Mucosa of descending colon (tissue), 3 donors: Measurements from ENCODE around the gene CLIC3. TPM values are rescaled to one million over a fixed set of nuclear protein-coding genes. Genes with fewer than 3 reads are reported as not detected.
A peak's percentile ranks its signal among the peaks of the same experiment; 100 is the strongest.

Source experiments
- ATAC-seq: fragments of 200-7000 bp; cut with Tn5 transposase; one replicate; pipeline ENCODE4 v1.9.1; 2020; ENCODE audit warnings: mild to moderate bottlenecking, moderate library complexity
- DNase-seq, 3 donors: peaks; one replicate each; pipeline ENCODE4 v3.0.0-alpha.2; 2020
- H3K36me3 ChIP-seq: fragments of 200-600 bp; one replicate; pipeline ENCODE4 v1.8.0; 2021; ENCODE audit warnings: low read depth, mild to moderate bottlenecking
- H3K4me1 ChIP-seq: fragments of 200-600 bp; one replicate; pipeline ENCODE4 v1.8.0; 2021; ENCODE audit warnings: low read depth, mild to moderate bottlenecking
- H3K4me3 ChIP-seq: fragments of 200-600 bp; one replicate; pipeline ENCODE4 v1.8.0; 2021; ENCODE audit warnings: mild to moderate bottlenecking
- H3K9me3 ChIP-seq: fragments of 200-600 bp; one replicate; pipeline ENCODE4 v1.8.0; 2021; ENCODE audit warnings: mild to moderate bottlenecking
- intact Hi-C, 2 donors: fragments of 100-400 bp; cut with DNase I in 1 of 2; cut with micrococcal nuclease in 1 of 2; formaldehyde crosslinking; loops; one replicate each; pipeline versions ENCODE4 v1.11.0 to v1.11.1; 2022; cut with DNase I, micrococcal nuclease
- total RNA-seq, 3 donors: library from RNA; stranded (reverse); fragmentation: NEBNext Ultra II Directional in 2 of 3; extraction: Animal tissue kit (Norgen Biotek cat#: 25700) in 2 of 3; gene quantifications; one replicate each; pipeline versions ENCODE4 v1.2.1 to v1.2.4, GENCODE V29; 2021 to 2023
- TF ChIP-seq, protein P1 (sequence below): fragments of 200-600 bp; IDR thresholded peaks from one replicate; pipeline ENCODE4 v1.8.0; 2022; ENCODE audit warnings: antibody characterized with exemption, mild to moderate bottlenecking
- donor health status: DM: no; HTN: no; CAD: no; lungs with moderate emphysema.
- donor health status: DM: no; HTN: no; CAD: no.
- donor health status: DM: no; HTN: yes; CAD: no.

CLIC3 gene
- total RNA-seq, 3 donors from 2014 or later: 0.82 to 1.9 (median 0.99) TPM

DNA sequence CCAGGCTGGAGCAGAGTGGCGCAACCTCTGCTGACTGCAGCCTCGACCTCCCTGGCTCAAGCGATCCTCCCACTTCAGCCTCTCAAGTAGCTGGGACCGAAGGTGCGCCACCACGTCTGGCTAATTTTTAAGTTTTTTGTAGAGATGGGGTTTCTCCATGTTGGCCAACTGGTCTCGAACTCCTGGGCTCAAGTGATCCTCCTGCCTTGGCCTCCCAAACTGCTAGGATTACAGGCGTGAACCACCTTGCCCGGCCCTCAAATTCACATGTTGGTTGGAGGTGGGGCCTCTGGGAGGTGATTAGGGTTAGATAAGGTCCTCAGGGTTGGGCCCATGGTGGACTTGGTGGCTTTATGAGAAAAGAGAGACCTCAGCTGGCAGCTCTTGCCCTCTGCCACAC, 34.2 kb downstream of the CLIC3 start:
- no peaks in the 10 kb centered on the region for H3K9me3 ChIP-seq
- peaks cover 9% of the 10 kb centered on the region for H3K4me1 ChIP-seq
- ATAC-seq (no peak), DNase-seq (no peak)
- no peaks in the 10 kb centered on the region for H3K36me3 ChIP-seq
- intact Hi-C loops: no loop called here
- H3K4me3 ChIP-seq: no peak overlapping the region
- TF ChIP-seq, protein P1, sequence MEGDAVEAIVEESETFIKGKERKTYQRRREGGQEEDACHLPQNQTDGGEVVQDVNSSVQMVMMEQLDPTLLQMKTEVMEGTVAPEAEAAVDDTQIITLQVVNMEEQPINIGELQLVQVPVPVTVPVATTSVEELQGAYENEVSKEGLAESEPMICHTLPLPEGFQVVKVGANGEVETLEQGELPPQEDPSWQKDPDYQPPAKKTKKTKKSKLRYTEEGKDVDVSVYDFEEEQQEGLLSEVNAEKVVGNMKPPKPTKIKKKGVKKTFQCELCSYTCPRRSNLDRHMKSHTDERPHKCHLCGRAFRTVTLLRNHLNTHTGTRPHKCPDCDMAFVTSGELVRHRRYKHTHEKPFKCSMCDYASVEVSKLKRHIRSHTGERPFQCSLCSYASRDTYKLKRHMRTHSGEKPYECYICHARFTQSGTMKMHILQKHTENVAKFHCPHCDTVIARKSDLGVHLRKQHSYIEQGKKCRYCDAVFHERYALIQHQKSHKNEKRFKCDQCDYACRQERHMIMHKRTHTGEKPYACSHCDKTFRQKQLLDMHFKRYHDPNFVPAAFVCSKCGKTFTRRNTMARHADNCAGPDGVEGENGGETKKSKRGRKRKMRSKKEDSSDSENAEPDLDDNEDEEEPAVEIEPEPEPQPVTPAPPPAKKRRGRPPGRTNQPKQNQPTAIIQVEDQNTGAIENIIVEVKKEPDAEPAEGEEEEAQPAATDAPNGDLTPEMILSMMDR: no peak

DNA sequence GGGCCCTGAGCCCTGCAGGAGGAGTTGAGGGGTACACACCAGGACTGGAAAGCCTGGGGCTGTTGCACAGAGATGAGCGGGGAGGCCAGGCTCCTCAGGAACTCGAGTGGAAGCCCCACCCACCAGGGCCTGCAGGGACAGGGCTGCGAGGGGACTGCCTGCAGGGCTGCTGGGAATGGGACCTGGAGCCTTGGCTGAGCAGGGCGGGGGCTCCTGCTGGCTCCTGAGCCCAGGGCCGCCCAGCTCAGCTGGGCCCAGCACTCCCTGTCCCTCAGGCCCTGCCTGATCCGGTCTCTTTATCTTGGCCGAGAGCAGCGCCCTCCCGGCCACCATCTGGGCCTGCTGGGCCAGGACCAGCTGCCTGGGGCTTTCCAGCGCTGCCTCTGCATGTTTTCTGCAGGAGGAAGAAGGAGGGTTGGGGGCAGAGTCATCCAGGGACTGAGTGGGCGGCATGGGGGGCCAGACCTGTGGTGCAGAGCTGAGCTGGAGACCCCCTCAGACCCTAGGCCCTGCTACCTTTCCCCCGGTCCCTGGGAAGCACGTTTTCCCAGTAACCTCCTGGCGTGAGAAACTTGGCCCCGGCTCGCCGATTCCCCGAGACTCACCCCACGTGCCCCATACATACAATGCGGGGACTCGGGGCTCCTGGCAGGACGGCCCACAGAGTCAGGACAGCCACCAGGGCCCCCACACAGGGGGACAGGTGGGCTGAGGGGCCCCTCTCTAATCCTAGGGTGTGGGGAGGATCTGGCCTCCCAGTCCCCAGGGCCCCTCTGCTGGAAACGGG, 34.9 kb downstream of the CLIC3 start:
- TF ChIP-seq, protein P1: no peak
- no peaks in the 10 kb centered on the region for H3K36me3 ChIP-seq
- intact Hi-C loops: no loop called here
- H3K4me3 ChIP-seq: no peak overlapping the region
- DNase-seq (no peak), ATAC-seq (no peak)
- H3K9me3 ChIP-seq: no peaks in the 10 kb centered on the region
- peaks cover 9% of the 10 kb centered on the region for H3K4me1 ChIP-seq

DNA sequence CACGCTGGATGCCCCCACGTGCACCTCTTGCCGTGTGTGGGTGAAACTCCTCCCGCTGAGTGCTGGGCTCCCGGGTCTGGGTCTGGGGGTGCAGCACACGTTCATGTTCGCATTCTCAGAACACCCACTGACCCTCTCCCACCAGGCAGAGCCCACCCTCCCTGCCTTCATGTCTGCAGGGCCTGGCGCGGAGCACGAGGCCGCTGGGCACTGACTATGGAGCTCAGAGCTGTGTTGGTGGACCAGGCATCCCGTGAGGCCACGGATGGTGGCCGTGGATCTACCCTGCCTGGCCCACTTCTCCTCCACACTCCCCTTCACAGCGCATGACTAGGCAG, 35.5 kb downstream of the CLIC3 start:
- ATAC-seq (no peak), DNase-seq (no peak)
- H3K9me3 ChIP-seq: no peaks in the 10 kb centered on the region
- H3K36me3 ChIP-seq: no peaks in the 10 kb centered on the region
- H3K4me1 ChIP-seq: peaks cover 9% of the 10 kb centered on the region
- intact Hi-C loops: no loop called here
- no peak overlapping the region for H3K4me3 ChIP-seq
- TF ChIP-seq, protein P1: no peak

DNA sequence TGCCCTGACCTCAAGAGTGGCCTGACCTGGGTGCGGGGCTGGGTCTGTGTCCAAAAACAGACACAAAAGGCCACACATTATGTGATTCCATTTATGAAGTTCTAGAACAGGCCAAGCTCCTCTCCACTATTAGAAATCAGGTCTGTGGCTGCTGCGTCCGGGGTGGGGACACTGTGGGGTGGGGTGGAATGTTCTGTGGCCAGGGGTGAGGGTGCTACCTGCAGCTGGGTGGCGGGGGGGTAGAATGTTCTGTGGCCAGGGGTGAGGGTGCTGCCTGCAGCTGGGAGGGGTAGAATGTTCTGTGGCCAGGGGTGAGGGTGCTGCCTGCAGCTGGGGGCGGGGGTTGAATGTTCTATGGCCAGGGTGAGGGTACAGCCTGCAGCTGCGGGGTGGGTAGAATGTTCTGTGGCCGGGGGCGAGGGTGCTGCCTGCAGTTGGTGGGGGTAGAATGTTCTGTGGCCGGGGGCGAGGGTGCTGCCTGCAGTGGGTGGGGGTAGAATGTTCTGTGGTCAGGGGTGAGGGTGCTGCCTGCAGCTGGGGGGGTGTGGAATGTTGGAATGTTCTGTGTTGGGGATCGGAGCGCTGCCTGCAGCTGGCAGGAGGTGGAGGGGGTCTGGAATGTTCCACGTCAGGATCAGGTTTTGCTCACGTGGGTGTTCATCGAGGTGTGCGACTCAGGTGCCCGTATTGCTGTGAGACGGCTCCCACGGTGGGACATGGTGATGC, 36.0 kb downstream of the CLIC3 start:
- Histone ChIP-seq H3K36me3 (no peaks in the 10 kb centered on the region), H3K9me3 (no peaks in the 10 kb centered on the region), H3K4me1 (peaks cover 9% of the 10 kb centered on the region), H3K4me3 (no peak overlapping the region)
- TF ChIP-seq, protein P1: no peak
- DNase-seq (peak in 1 of 3 donors; percentile 70), ATAC-seq (peak; percentile 10)
- intact Hi-C loops: no loop called here

DNA sequence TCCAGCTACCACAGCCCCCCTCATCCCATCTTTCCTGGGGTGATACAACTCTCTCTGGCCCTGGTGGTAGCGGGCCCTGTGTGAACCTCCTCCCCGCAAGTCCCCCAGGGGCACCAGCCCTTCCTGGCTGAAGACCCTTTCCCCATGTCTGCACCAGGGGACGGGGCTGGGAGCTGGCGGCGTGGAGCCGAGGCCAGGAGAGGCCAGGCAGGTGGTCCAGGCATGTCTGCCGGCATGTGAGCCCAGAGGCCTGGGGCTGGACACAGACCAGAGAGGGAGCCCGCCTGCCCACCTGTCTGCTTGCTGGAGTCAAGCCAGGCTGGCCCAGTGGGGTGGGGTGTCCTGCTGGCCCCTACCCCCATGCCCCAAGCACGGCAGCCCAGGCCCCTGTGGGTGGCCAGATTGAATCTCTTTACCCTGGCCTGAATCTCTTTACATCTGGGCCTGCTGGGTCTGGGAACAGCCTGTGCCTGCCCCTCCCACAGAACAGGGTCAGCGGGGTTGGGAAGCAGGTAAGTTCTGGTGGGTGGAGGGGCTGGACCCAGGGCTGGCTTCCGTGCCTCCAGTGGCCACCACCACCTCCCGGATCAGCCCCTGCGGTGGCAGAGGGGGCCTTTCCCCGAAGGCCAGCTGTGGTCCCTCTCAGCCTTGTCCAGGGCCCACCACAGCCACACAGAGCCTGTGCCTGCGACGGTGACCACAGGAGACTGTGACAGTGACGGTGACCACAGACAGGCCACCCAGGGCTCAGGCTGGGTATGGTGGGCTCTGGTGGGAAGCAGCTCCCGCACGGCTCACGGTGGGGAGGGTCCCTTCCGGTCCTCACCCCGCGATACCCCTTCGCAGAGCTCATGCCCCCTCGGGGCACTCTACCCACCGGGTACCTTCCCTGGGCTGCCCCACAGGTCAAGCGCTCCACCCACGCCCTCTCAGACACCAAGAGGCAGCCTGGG, 37.2 kb downstream of the CLIC3 start:
- H3K4me3 ChIP-seq: no peak overlapping the region
- DNase-seq (no peak), ATAC-seq (no peak)
- H3K36me3 ChIP-seq: no peaks in the 10 kb centered on the region
- H3K4me1 ChIP-seq: peaks cover 4% of the 10 kb centered on the region
- TF ChIP-seq, protein P1: no peak
- no peaks in the 10 kb centered on the region for H3K9me3 ChIP-seq
- intact Hi-C loops: no loop called here
